AG09319 (cell line): ENCODE measurements around the gene SLC35E1.

Experiments used
- DNase-seq: peaks from one replicate; pipeline ENCODE4 v3.0.0-alpha.2; 2010; ENCODE audit warnings: low read depth; ENCODE audit errors: extremely low read depth
- TF ChIP-seq, protein P1 (sequence below): IDR thresholded peaks from 2 replicates; pipeline ENCODE4 v1.5.1; 2011; ENCODE audit warnings: low read depth, mild to moderate bottlenecking, inconsistent platforms, low read length, moderate library complexity

The SLC35E1 gene

GRCh38 chr19:16525751-16526481 lies 46.3 kb downstream of the SLC35E1 start:
- TF ChIP-seq, protein P1, sequence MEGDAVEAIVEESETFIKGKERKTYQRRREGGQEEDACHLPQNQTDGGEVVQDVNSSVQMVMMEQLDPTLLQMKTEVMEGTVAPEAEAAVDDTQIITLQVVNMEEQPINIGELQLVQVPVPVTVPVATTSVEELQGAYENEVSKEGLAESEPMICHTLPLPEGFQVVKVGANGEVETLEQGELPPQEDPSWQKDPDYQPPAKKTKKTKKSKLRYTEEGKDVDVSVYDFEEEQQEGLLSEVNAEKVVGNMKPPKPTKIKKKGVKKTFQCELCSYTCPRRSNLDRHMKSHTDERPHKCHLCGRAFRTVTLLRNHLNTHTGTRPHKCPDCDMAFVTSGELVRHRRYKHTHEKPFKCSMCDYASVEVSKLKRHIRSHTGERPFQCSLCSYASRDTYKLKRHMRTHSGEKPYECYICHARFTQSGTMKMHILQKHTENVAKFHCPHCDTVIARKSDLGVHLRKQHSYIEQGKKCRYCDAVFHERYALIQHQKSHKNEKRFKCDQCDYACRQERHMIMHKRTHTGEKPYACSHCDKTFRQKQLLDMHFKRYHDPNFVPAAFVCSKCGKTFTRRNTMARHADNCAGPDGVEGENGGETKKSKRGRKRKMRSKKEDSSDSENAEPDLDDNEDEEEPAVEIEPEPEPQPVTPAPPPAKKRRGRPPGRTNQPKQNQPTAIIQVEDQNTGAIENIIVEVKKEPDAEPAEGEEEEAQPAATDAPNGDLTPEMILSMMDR, result no peak
- no peak for DNase-seq

DNA sequence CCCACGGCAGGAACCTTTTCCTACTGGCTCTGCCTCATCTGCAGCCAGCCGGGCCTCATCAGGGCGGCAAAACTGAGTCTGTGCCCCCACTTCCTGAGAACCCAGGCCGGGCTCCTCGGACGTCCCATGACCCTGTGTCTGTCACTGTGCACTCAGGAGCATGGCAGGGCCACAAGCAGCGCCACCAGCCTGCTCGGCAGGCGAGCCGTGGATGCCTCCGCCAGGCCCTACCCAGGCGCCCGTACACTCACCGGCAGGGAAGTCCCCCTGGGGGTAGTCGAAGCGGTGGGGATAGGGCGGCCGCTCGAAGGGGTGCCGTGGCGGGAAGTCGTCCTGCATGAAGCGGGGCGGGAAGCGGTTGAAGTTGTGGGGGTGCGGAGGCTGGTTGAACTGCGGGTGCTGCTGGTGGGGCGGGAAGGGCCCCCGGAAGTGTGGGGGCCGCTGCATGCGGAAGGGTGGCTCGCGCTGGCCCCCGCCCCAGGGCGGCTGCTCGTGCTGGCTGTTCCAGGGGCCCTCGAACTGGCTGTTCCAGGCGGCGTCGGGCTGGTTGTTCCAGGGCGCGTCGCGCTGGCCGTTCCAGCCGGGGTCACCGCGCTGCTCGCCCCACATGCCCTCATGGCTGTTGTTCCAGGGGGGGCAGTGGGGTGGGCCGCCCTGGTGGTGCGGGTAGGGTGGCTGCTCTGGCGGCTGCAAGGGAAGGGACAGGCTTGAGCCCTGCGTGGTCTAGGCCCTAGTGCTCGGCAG lies 47.1 kb downstream of the SLC35E1 start:
- TF ChIP-seq, protein P1, result no peak

DNA sequence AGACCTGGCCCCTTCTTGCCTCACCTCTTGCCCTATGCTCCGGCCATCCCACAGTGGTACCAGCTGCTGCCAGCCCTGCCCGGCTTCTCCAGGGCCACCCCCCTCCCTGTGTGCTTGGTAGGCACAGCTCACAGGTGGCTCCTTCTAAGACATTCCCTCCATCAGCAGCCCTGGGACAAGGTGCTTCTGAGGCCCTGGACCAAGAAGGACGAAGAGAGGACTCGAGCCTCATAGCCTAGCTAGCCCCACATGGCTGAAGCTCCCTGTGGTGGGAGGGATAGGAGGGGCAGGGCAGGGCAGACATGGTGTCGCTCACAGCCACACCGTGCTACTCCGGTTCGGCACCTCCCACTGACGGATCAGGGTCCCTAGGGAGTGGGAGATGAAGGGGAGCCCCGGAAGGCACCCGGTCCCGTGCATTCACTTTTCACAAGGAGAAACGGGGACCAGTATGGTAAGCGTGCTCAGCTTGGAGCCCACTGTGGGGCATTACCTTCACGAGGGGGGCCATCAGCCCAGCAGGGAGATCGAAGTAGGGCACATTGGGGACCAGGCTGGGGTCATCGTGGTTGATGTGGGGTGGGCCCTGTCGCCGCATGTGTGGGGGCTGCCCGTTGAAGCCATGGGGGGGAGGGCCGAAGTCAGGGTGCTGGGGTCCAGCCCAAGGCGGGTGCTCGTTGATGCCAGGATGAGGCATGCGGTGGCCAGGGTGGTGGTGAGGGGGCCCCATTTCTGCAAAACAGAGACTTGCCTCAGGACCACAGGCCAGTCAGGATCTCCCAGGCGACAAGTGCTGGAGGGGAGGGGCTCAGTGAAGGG lies 49.4 kb downstream of the SLC35E1 start:
- no peak for DNase-seq

More for the DNA sequence above, 47.1 kb downstream of the SLC35E1 start:
- no peak for DNase-seq

DNA sequence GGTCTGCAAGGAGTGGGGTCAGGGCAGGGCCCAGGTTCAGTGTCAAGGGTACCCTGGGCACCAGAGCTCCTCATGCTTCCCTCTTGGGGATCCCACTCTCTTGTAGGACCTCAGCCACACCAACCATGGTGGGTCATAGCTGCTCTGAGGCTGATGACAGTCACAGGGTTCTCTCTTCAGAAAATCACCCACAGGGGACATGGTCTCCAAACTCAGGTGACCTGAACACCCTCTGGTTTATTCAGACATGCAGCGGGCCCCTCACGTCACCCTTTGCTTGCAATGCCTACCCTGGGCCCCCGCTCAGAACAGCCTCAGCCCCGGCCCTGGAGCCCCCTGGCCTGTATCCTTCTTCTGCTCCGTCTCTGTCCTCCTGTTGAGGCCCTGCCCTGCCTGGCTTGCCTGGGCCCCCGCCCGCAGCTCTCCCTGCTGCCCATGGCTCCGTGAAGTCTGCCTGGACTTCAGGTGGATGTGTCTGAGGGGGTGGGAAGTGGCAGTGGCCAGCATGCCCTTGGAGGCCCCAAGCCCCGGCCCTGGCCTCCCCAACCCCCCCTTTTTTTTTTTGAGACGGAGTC lies 50.4 kb downstream of the SLC35E1 start:
- TF ChIP-seq, protein P1, result no peak
- DNase-seq, result no peak

More for the DNA sequence above, 49.4 kb downstream of the SLC35E1 start:
- TF ChIP-seq, protein P1, result no peak

- no peak for DNase-seq
- TF ChIP-seq, protein P1, result no peak
Observed at GRCh38 chr19:16520986-16521624, 51.1 kb downstream of the SLC35E1 start.

- DNase-seq, result no peak
- TF ChIP-seq, protein P1, result no peak
Observed at GRCh38 chr19:16520074-16520973, 51.9 kb downstream of the SLC35E1 start.
